ENCODE data around the gene LMNA.

The LMNA gene

GRCh38 chr1:156165083-156165482, 50.6 kb downstream of the LMNA start:
- no peaks in the 10 kb centered on the region; the same call in 1 of the 2 replicates for H3K9me3 ChIP-seq
- H3K36me3 ChIP-seq: no peaks in the 10 kb centered on the region
- H3K27me3 ChIP-seq: no peaks in the 10 kb centered on the region
- H3K4me1 ChIP-seq: peaks cover 16% of the 10 kb centered on the region
- no peak overlapping the region for H3K4me3 ChIP-seq (ENCODE audit: low read depth, low read length)
- TF ChIP-seq CTCF (IDR thresholded peaks at IDR 0.05; ENCODE audit: low read depth, low read length): no peak
- DNase-seq: no peak

GRCh38 chr1:156167536-156167935, 53.0 kb downstream of the LMNA start:
- Histone ChIP-seq H3K4me1 (peaks cover 4% of the 10 kb centered on the region; the same call in 1 of the 2 replicates), H3K36me3 (no peaks in the 10 kb centered on the region), H3K27me3 (no peaks in the 10 kb centered on the region), H3K4me3 (ENCODE audit: low read depth, low read length) (no peak overlapping the region), H3K9me3 (no peaks in the 10 kb centered on the region; the same call in 1 of the 2 replicates)
- no peak for DNase-seq
- no peak for TF ChIP-seq CTCF (IDR thresholded peaks at IDR 0.05; ENCODE audit: low read depth, low read length)

- no peak for TF ChIP-seq CTCF (IDR thresholded peaks at IDR 0.05; ENCODE audit: low read depth, low read length)
- Histone ChIP-seq H3K4me3 (ENCODE audit: low read depth, low read length) (no peak overlapping the region), H3K9me3 (no peaks in the 10 kb centered on the region; the same call in 1 of the 2 replicates), H3K27me3 (no peaks in the 10 kb centered on the region), H3K4me1 (no peaks in the 10 kb centered on the region), H3K36me3 (no peaks in the 10 kb centered on the region)
- no peak for DNase-seq
These were observed 58.4 kb downstream of the LMNA start for GRCh38 chr1:156172696-156173470.

- TF ChIP-seq CTCF (IDR thresholded peaks at IDR 0.05; ENCODE audit: low read depth, low read length): no peak
- Histone ChIP-seq H3K4me1 (no peaks in the 10 kb centered on the region), H3K36me3 (no peaks in the 10 kb centered on the region), H3K4me3 (ENCODE audit: low read depth, low read length) (no peak overlapping the region), H3K27me3 (no peaks in the 10 kb centered on the region), H3K9me3 (no peaks in the 10 kb centered on the region)
- no peak for DNase-seq
These were observed 62.2 kb downstream of the LMNA start for GRCh38 chr1:156176610-156177210.

- Histone ChIP-seq H3K9me3 (no peaks in the 10 kb centered on the region), H3K4me3 (ENCODE audit: low read depth, low read length) (no peak overlapping the region), H3K27me3 (no peaks in the 10 kb centered on the region), H3K36me3 (no peaks in the 10 kb centered on the region), H3K4me1 (no peaks in the 10 kb centered on the region)
- no peak for TF ChIP-seq CTCF (IDR thresholded peaks at IDR 0.05; ENCODE audit: low read depth, low read length)
- DNase-seq: no peak
These were observed 63.6 kb downstream of the LMNA start for GRCh38 chr1:156177919-156178654.

All from BE2C (cell line).